RCC 7860 (cell line): Measurements from ENCODE around the gene CD48.

Experiments
- DNase-seq: peaks from one replicate; pipeline ENCODE4 v3.0.0-alpha.2; 2015; ENCODE audit warnings: low spot score
- FAIRE-seq: peaks from 2 replicates; lab custom pipeline; 2012; peaks lifted over from hg19 to GRCh38; lab: Jason Lieb, UNC

CD48 gene

DNA sequence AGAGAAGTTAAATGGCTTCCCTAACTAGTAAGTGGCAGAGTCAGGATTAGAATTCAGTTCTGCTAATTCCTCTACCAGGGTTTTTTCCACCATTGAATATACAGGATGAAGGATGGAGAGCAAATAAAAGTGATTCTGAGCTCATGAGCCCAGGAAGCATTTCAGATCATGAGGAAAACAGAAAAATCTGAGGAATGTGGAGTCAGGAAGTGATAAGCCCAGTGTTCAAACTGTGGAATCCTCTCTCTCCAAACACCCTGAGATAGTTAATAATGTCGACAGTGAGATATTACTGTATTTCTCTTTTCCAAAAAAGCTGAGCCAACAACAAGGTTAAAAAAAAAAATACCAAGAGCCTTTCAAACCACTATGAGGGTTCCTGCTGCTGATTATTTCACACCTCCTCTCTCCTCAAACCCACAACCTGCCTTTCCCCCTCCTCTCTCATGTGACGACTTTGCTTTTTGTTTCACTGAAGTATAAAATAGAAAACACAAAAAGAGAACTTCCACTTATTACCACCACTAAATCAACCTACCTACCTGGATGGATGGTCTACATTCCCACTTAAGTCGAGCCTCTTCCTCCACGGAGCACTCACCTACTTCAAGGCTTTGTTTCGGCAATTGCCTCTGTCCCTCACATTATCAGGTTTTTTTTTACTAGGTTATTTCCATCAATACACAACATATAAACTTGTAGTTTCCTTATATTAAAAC, 73.6 kb downstream of the CD48 start:
- FAIRE-seq (no peak), DNase-seq (no peak)

DNA sequence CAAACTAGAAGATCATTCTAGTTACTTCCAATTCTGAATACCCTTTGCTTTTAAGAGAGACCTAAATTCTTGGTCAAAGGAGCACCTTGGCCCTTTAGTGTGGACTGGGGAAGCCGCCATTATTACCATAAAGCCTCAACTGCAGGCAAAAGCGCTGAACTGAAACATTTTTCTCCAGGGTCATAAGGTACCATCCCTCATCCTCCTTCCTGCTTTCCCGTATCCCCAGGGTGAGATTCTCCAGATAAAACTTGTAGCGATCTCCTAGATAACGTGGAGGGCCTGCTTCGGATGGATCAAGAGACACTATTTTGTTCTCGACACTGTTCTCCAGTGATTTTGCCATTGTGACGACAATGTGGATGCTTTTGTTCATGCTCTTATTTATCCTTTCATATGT, 74.6 kb downstream of the CD48 start:
- no peak for FAIRE-seq
- DNase-seq = no peak

DNA sequence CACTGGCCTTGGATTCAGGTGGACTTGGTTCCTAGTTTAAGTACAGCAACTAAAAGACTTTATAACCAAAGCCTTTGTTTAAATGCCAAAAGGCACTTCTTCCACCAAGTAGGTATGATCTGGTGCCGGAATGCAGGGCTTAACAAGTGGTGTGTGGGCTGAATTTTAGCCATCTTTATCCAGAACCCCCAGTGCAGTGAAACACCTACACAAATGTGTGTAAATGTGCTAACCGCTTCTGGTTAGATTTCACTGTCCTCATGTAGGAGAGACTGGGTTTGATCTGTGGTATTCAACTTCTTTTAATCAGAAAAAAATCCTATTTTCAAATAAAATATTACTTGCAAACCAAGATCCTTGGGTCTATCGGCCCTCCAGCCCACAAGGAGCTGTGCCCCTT, 75.1 kb downstream of the CD48 start:
- DNase-seq (no peak), FAIRE-seq (no peak)

- no peak for FAIRE-seq
These were observed 75.5 kb downstream of the CD48 start for GRCh38 chr1:160636076-160636475.

GRCh38 chr1:160634543-160635491, 76.8 kb downstream of the CD48 start:
- DNase-seq = no peak
- FAIRE-seq = no peak

More at GRCh38 chr1:160636076-160636475, 75.5 kb downstream of the CD48 start:
- DNase-seq = no peak

DNA sequence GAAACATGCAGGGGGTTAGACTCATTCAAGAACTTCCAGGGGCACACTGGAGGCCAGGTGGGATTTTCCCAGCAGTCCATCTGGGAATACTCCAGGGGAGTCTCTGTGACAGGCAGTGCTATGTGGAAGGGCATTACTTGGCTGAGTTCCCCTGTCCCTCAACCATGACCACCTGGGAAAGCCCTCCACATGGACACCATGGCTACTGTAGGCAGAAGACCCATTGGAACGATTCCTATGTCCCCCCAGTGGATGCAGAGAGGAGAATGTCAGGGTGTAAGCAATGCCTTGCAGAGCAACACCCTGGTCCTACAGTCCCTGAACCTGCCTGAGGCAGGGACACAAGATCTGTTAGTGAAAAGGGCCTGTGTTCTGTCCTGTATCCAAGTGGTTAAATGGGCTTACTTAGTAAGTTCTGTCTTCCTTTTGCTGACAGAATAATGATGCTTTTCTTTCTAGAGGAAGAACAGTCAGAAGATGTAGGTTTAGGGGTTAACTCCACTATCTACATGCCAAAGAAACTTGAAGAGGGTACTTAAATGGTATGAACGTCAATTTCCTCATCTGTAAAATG, 78.2 kb downstream of the CD48 start:
- FAIRE-seq = no peak

GRCh38 chr1:160631983-160632625, 79.5 kb downstream of the CD48 start:
- FAIRE-seq (no peak), DNase-seq (no peak)

More for the DNA sequence above, 78.2 kb downstream of the CD48 start:
- DNase-seq = no peak

DNA sequence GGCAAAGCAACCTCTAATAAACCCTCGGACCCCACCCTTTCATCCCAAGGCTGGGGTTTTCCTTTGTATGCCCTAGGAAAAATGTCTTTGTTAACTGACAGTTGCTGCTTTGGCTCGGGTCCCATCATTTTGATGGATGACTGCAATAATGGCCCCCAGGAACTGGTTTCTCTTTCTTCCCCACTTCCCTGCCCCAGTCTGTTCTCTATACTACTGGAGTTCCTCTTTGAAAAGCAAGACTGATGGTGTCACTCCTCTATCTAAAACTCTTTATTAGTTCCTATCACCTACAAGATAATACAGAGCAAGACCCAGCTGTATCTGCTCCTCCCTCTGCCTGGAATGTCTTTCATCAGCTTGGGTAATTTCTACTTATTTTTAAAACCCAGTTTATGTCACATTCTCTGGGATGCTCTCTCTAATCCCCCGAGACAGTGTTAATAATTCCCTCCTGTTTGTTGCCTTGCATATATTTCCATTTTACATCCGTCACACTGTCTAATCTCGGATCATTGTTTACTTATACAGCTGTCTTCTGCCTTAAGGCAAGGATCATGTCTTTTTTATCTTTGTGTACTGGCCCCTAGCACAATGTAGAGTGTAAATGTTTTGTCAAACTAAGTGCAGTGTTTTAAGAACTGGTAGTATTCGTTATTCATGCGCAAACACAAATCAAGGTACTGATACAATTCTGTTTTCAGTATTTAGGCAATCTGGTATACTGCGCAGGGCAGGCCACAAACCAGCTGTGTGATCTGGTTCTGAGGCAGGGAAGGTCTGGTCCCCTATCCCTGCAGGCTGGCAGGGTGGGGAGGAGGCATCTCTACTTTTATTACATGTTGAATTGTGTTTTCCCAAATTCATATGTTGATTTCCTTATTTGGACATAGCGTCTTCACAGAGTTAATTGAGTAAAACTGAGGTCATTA, 80.8 kb downstream of the CD48 start:
- FAIRE-seq = no peak
- DNase-seq = no peak

GRCh38 chr1:160629286-160630210, 82.1 kb downstream of the CD48 start:
- FAIRE-seq (no peak), DNase-seq (no peak)

GRCh38 chr1:160628799-160629263, 82.8 kb downstream of the CD48 start:
- no peak for FAIRE-seq
- no peak for DNase-seq
